C4-2B (cell line): ENCODE results near the gene ACVRL1.

Source experiments
- H3K27ac ChIP-seq: fragments of 450-650 bp; 2 replicates; pipeline ENCODE4 v1.5.1; 2017
- CTCF ChIP-seq: fragments of 450-650 bp; conservative IDR thresholded peaks from 2 replicates; pipeline ENCODE4 v1.5.1; 2017; ENCODE audit warnings: mild to moderate bottlenecking
- ZFX ChIP-seq: fragments of 450-650 bp; IDR thresholded peaks from 2 replicates; pipeline ENCODE4 v1.6.1; 2017

Gene ACVRL1

GRCh38 chr12:51901121-51901817, 6.0 kb upstream of the ACVRL1 start:
- H3K27ac ChIP-seq: no peak overlapping the region
- TF ChIP-seq ZFX (no peak), CTCF (no peak)

GRCh38 chr12:51901881-51902280, 5.4 kb upstream of the ACVRL1 start:
- TF ChIP-seq CTCF: no peak
- H3K27ac ChIP-seq: no peak overlapping the region

- H3K27ac ChIP-seq: no peak overlapping the region
- TF ChIP-seq CTCF (no peak), ZFX (no peak)
Measured at GRCh38 chr12:51904951-51905470, 2.3 kb upstream of the ACVRL1 start.

GRCh38 chr12:51905471-51906429, 1.6 kb upstream of the ACVRL1 start:
- H3K27ac ChIP-seq: no peak overlapping the region
- TF ChIP-seq ZFX (no peak), CTCF (no peak)

- no peak for TF ChIP-seq ZFX
- TF ChIP-seq CTCF: no peak
- H3K27ac ChIP-seq: no peak overlapping the region
Measured at GRCh38 chr12:51906430-51907082, 748 bp upstream of the ACVRL1 start.

GRCh38 chr12:51907856-51908425, 637 bp downstream of the ACVRL1 start:
- TF ChIP-seq CTCF: no peak
- TF ChIP-seq ZFX: no peak
- H3K27ac ChIP-seq: no peak overlapping the region
